Omental fat pad (tissue), 4 donors: Measurements from ENCODE around the gene BRD8. TPM values are rescaled to one million over a fixed set of nuclear protein-coding genes. Genes with fewer than 3 reads are reported as not detected.
"Not testable (repeated sequence)": the region's sequence is repeated elsewhere in the genome, so short reads cannot be mapped to it uniquely, and the experiment has no call there.

ENCODE experiments used
- ATAC-seq: fragments of 150-250 bp; one replicate; pipeline ENCODE4 v1.9.1; 2016; ENCODE audit warnings: mild to moderate bottlenecking, moderate library complexity; ENCODE audit not compliant: low FRiP score
- DNase-seq: peaks from one replicate; pipeline ENCODE4 v3.0.0-alpha.2; 2019; ENCODE audit warnings: low spot score
- CTCF ChIP-seq, 3 donors: fragments of 450-650 bp; IDR thresholded peaks; one replicate each; pipeline ENCODE4 v1.5.1; 2016 to 2017; ENCODE audit warnings: antibody characterized with exemption in 3 of 3, mild to moderate bottlenecking in 3 of 3, moderate library complexity in 2 of 3
- total RNA-seq, 4 donors: library from RNA; depleted of rRNA; stranded (reverse); fragments of >200 nt; gene quantifications; one replicate each; pipeline ENCODE4 v1.1.0, GENCODE V29; 2016

Gene BRD8
- total RNA-seq, 4 donors from 2014 or later: 25.0 to 49.2 (median 29.0) TPM

GRCh38 chr5:138213161-138214029 lies 35.0 kb upstream of the BRD8 start, which contains the start of gene CDC23:
CDC23 (minus strand) TSS chr5:138213323; CDS start chr5:138213312, 11 bp downstream.
- ATAC-seq (peak; percentile 98), DNase-seq (peak; percentile 90)
- TF ChIP-seq CTCF (IDR thresholded peaks at IDR 0.05): no peak

- DNase-seq (no peak), ATAC-seq (peak; percentile 58)
- TF ChIP-seq CTCF (IDR thresholded peaks at IDR 0.05): no peak
These were observed 34.4 kb upstream of the BRD8 start for GRCh38 chr5:138212828-138213160.

GRCh38 chr5:138210985-138211384 lies 32.6 kb upstream of the BRD8 start:
- DNase-seq: no peak
- TF ChIP-seq CTCF (IDR thresholded peaks at IDR 0.05): no peak
- ATAC-seq: no peak

- ATAC-seq, DNase-seq: not testable (repeated sequence)
These were observed 15.4 kb upstream of the BRD8 start for GRCh38 chr5:138193859-138194258.

GRCh38 chr5:138192826-138193225 lies 14.4 kb upstream of the BRD8 start:
- no peak for TF ChIP-seq CTCF (IDR thresholded peaks at IDR 0.05)
- DNase-seq: no peak
- no peak for ATAC-seq

GRCh38 chr5:138188626-138189025 lies 10.2 kb upstream of the BRD8 start:
- ATAC-seq: no peak
- no peak for TF ChIP-seq CTCF (IDR thresholded peaks at IDR 0.05)
- no peak for DNase-seq

GRCh38 chr5:138186002-138186447 lies 7.6 kb upstream of the BRD8 start:
- DNase-seq (no peak), ATAC-seq (no peak)
- no peak for TF ChIP-seq CTCF (IDR thresholded peaks at IDR 0.05)
